ENCODE measurements around the gene NPHP3.
"Not testable (repeated sequence)": the region's sequence is repeated elsewhere in the genome, so short reads cannot be mapped to it uniquely, and the experiment has no call there.

Gene NPHP3

GRCh38 chr3:132722165-132723023, at the start of gene NPHP3:
Gene NPHP3 (minus strand): TSS chr3:132722409. CDS start chr3:132722355, 54 bp downstream.
- peak; percentile 100 for DNase-seq (ENCODE audit: low spot score)

- DNase-seq (ENCODE audit: low spot score): no peak
Observed at GRCh38 chr3:132758740-132759139, 36.5 kb upstream of the NPHP3 start.

- DNase-seq (ENCODE audit: low spot score): no peak
Observed at GRCh38 chr3:132756108-132756650, 34.0 kb upstream of the NPHP3 start.

- no peak for DNase-seq (ENCODE audit: low spot score)
Observed at GRCh38 chr3:132753946-132754345, 31.7 kb upstream of the NPHP3 start.

- no peak for DNase-seq (ENCODE audit: low spot score)
Observed at GRCh38 chr3:132749786-132750185, 27.6 kb upstream of the NPHP3 start.

GRCh38 chr3:132746720-132747119, 24.5 kb upstream of the NPHP3 start:
- DNase-seq (ENCODE audit: low spot score): not testable (repeated sequence)

- no peak for DNase-seq (ENCODE audit: low spot score)
Observed at GRCh38 chr3:132738314-132738713, 16.1 kb upstream of the NPHP3 start.

GRCh38 chr3:132735589-132735988, 13.4 kb upstream of the NPHP3 start:
- no peak for DNase-seq (ENCODE audit: low spot score)

- DNase-seq (ENCODE audit: low spot score): no peak
Observed at GRCh38 chr3:132730891-132731580, 8.8 kb upstream of the NPHP3 start.

- DNase-seq (ENCODE audit: low spot score): no peak
Observed at GRCh38 chr3:132726341-132726823, 4.2 kb upstream of the NPHP3 start.

GRCh38 chr3:132723024-132723950, 1.1 kb upstream of the NPHP3 start:
- DNase-seq (ENCODE audit: low spot score): no peak

- no peak for DNase-seq (ENCODE audit: low spot score)
Observed at GRCh38 chr3:132721479-132722164, 587 bp downstream of the NPHP3 start.

GRCh38 chr3:132720228-132720627, 2.0 kb downstream of the NPHP3 start:
- DNase-seq (ENCODE audit: low spot score): no peak

- no peak for DNase-seq (ENCODE audit: low spot score)
Observed at GRCh38 chr3:132716372-132716771, 5.8 kb downstream of the NPHP3 start.

- no peak for DNase-seq (ENCODE audit: low spot score)
Observed at GRCh38 chr3:132713977-132714727, 8.1 kb downstream of the NPHP3 start.

- no peak for DNase-seq (ENCODE audit: low spot score)
Observed at GRCh38 chr3:132710311-132710710, 11.9 kb downstream of the NPHP3 start.

GRCh38 chr3:132709761-132710160, 12.4 kb downstream of the NPHP3 start:
- DNase-seq (ENCODE audit: low spot score): no peak

GRCh38 chr3:132703733-132704132, 18.5 kb downstream of the NPHP3 start:
- no peak for DNase-seq (ENCODE audit: low spot score)

GRCh38 chr3:132695422-132695821, 26.8 kb downstream of the NPHP3 start:
- DNase-seq (ENCODE audit: low spot score): no peak

- no peak for DNase-seq (ENCODE audit: low spot score)
Observed at GRCh38 chr3:132694991-132695390, 27.2 kb downstream of the NPHP3 start.

Data from left forelimb (tissue), 1 donor.